Keratinocyte (primary cell): Measurements from ENCODE around the gene FAM236B.
"Not testable (repeated sequence)": the region's sequence is repeated elsewhere in the genome, so short reads cannot be mapped to it uniquely, and the experiment has no call there.

Source experiments
- EZH2 ChIP-seq: IDR thresholded peaks from one replicate; pipeline ENCODE4 v1.6.1; 2012; ENCODE audit warnings: inconsistent platforms, mild to moderate bottlenecking, low read length, moderate library complexity
- TF ChIP-seq, protein P1 (sequence below), 3 experiments: IDR thresholded peaks in 1 of 3; conservative IDR thresholded peaks in 1 of 3; optimal IDR thresholded peaks in 1 of 3; 2 replicates in 2 of 3; 3 replicates in 1 of 3; pipeline versions ENCODE3 to v1.5.1; 2011; ENCODE audit warnings: low read length in 3 of 3, mild to moderate bottlenecking in 3 of 3, moderate library complexity in 2 of 3, control low read depth in 1 of 3, inconsistent platforms in 1 of 3; ENCODE audit not compliant: insufficient read depth in 2 of 3; ENCODE audit errors: extremely low read depth in 1 of 3

DNA sequence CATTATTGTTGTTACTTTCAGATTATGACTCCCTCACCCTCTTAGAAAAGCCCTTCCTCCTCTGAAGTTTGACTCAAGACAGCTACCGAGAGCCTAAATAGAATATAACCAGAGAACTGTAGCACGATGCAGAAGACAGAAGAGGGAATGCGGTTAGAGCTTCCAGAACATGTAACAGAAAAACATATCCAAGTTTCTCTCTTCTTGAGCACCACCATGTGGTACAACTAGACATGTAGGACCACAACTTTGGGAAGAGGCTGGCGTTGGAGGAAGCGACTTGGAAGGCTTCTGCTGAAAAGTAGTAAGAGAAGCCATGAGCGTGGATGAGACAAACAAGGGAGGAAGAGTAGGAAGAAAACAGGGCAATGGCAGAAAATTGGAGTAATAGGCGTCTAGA, 36.9 kb downstream of the FAM236B start:
- TF ChIP-seq, protein P1, sequence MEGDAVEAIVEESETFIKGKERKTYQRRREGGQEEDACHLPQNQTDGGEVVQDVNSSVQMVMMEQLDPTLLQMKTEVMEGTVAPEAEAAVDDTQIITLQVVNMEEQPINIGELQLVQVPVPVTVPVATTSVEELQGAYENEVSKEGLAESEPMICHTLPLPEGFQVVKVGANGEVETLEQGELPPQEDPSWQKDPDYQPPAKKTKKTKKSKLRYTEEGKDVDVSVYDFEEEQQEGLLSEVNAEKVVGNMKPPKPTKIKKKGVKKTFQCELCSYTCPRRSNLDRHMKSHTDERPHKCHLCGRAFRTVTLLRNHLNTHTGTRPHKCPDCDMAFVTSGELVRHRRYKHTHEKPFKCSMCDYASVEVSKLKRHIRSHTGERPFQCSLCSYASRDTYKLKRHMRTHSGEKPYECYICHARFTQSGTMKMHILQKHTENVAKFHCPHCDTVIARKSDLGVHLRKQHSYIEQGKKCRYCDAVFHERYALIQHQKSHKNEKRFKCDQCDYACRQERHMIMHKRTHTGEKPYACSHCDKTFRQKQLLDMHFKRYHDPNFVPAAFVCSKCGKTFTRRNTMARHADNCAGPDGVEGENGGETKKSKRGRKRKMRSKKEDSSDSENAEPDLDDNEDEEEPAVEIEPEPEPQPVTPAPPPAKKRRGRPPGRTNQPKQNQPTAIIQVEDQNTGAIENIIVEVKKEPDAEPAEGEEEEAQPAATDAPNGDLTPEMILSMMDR (optimal IDR thresholded peaks at IDR 0.05 in 1 of 3, IDR thresholded peaks at IDR 0.05 in 1 of 3, conservative IDR thresholded peaks at IDR 0.05 in 1 of 3; ENCODE audit: extremely low read depth in 1 of 3, insufficient read depth in 2 of 3, low read length in 3 of 3), result not testable (repeated sequence)
- TF ChIP-seq EZH2, result not testable (repeated sequence)
